H9 (cell line): ENCODE results near the gene PABPC3. TPM values are rescaled to one million over a fixed set of nuclear protein-coding genes. Genes with fewer than 3 reads are reported as not detected.

Source experiments
- DNase-seq: peaks from one replicate; pipeline ENCODE4 v3.0.0-alpha.2; 2017
- H2AFZ ChIP-seq: one replicate; pipeline ENCODE4 v1.6.1; 2013; ENCODE audit warnings: mild to moderate bottlenecking, low read length, control low read depth, moderate library complexity
- H2AK5ac ChIP-seq: 2 replicates; pipeline ENCODE4 v1.6.1; 2013; ENCODE audit warnings: low read length, control low read depth, mixed read lengths; ENCODE audit not compliant: insufficient read length
- H2BK120ac ChIP-seq: one replicate; pipeline ENCODE4 v1.6.1; 2013; ENCODE audit warnings: low read depth, mild to moderate bottlenecking, low read length, control low read depth, inconsistent platforms; ENCODE audit not compliant: poor library complexity, severe bottlenecking
- H2BK12ac ChIP-seq: 2 replicates; pipeline ENCODE4 v1.6.1; 2013; ENCODE audit warnings: low read length, control low read depth, mixed read lengths, low read depth; ENCODE audit not compliant: insufficient read length
- H2BK15ac ChIP-seq: 2 replicates; pipeline ENCODE4 v1.6.1; 2013; ENCODE audit warnings: low read depth, low read length, control low read depth
- H2BK20ac ChIP-seq: one replicate; pipeline ENCODE4 v1.6.1; 2013; ENCODE audit warnings: low read depth, mild to moderate bottlenecking, low read length, control low read depth, inconsistent platforms; ENCODE audit not compliant: poor library complexity, severe bottlenecking
- H2BK5ac ChIP-seq: 2 replicates; pipeline ENCODE4 v1.6.1; 2013; ENCODE audit warnings: low read length, control low read depth, mixed read lengths; ENCODE audit not compliant: insufficient read length
- H3K14ac ChIP-seq: 2 replicates; pipeline ENCODE4 v1.6.1; 2013; ENCODE audit warnings: low read length, control low read depth; ENCODE audit not compliant: insufficient read depth
- H3K18ac ChIP-seq: 2 replicates; pipeline ENCODE4 v1.6.1; 2013; ENCODE audit warnings: low read depth, mild to moderate bottlenecking, mixed read lengths, low read length, control low read depth; ENCODE audit not compliant: insufficient read length
- H3K23ac ChIP-seq: 2 replicates; pipeline ENCODE4 v1.6.1; 2013; ENCODE audit warnings: low read length, control low read depth, mixed read lengths, low read depth; ENCODE audit not compliant: insufficient read length
- H3K23me2 ChIP-seq: 2 replicates; pipeline ENCODE4 v1.6.1; 2013; ENCODE audit warnings: low read depth, mild to moderate bottlenecking, mixed read lengths, low read length, control low read depth; ENCODE audit not compliant: insufficient read length, poor library complexity, severe bottlenecking
- H3K27ac ChIP-seq: 2 replicates; pipeline ENCODE4 v1.5.1; 2013; ENCODE audit warnings: low read length, control low read depth, mixed read lengths, low read depth; ENCODE audit not compliant: insufficient read length
- H3K27me3 ChIP-seq: 2 replicates; pipeline ENCODE4 v1.6.1; 2013; ENCODE audit warnings: low read length, control low read depth, inconsistent platforms; ENCODE audit not compliant: insufficient read depth
- H3K4ac ChIP-seq: 2 replicates; pipeline ENCODE4 v1.6.1; 2013; ENCODE audit warnings: low read depth, mild to moderate bottlenecking, control low read depth, inconsistent platforms, low read length, moderate library complexity
- H3K4me1 ChIP-seq: 2 replicates; pipeline ENCODE4 v1.6.1; 2013; ENCODE audit warnings: low read length, control low read depth, inconsistent platforms; ENCODE audit not compliant: insufficient read depth
- H3K4me2 ChIP-seq: 2 replicates; pipeline ENCODE4 v1.6.1; 2013; ENCODE audit warnings: low read length, control low read depth, mixed read lengths; ENCODE audit not compliant: insufficient read length, insufficient read depth
- H3K56ac ChIP-seq: 2 replicates; pipeline ENCODE4 v1.6.1; 2013; ENCODE audit warnings: low read depth, mild to moderate bottlenecking, mixed read lengths, low read length, control low read depth; ENCODE audit not compliant: insufficient read length
- H3K79me1 ChIP-seq: 2 replicates; pipeline ENCODE4 v1.6.1; 2013; ENCODE audit warnings: low read depth, mild to moderate bottlenecking, moderate library complexity, low read length, control low read depth, inconsistent platforms; ENCODE audit not compliant: insufficient read depth, poor library complexity, severe bottlenecking
- H3K79me2 ChIP-seq: 2 replicates; pipeline ENCODE4 v1.6.1; 2013; ENCODE audit warnings: low read length, control low read depth, inconsistent platforms; ENCODE audit not compliant: insufficient read depth
- H3K9ac ChIP-seq: 2 replicates; pipeline ENCODE4 v1.6.1; 2013; ENCODE audit warnings: low read length, control low read depth, mixed read lengths; ENCODE audit not compliant: insufficient read length; ENCODE audit errors: extremely low read depth
- H3K9me3 ChIP-seq: one replicate; pipeline ENCODE4 v1.6.1; 2013; ENCODE audit warnings: low read depth, low read length, inconsistent platforms; ENCODE audit not compliant: control insufficient read depth
- H3T11ph ChIP-seq: one replicate; pipeline ENCODE4 v1.6.1; 2013; ENCODE audit warnings: mild to moderate bottlenecking, low read length, control low read depth, inconsistent platforms
- H4K20me1 ChIP-seq: one replicate; pipeline ENCODE4 v1.6.1; 2013; ENCODE audit not compliant: control insufficient read depth, insufficient read length, insufficient read depth
- H4K5ac ChIP-seq: 2 replicates; pipeline ENCODE4 v1.6.1; 2013; ENCODE audit warnings: low read depth, mild to moderate bottlenecking, mixed read lengths, low read length, control low read depth; ENCODE audit not compliant: insufficient read length
- H4K8ac ChIP-seq: replicated peaks from 2 replicates; pipeline ENCODE4 v1.6.1; 2013; ENCODE audit warnings: low read length, control low read depth, mixed read lengths, low read depth; ENCODE audit not compliant: insufficient read length
- H4K91ac ChIP-seq: 2 replicates; pipeline ENCODE4 v1.6.1; 2013; ENCODE audit warnings: low read depth, mild to moderate bottlenecking, moderate library complexity, mixed read lengths, low read length, control low read depth; ENCODE audit not compliant: insufficient read length
- H3K27ac Mint-ChIP-seq, 3 experiments: 2 replicates in 2 of 3; 3 replicates in 1 of 3; pipeline ENCODE4 v1.8.0; 2020 to 2021; ENCODE audit warnings: mixed read lengths in 3 of 3, mild to moderate bottlenecking in 1 of 3, moderate library complexity in 1 of 3
- H3K27me3 Mint-ChIP-seq: 2 replicates; pipeline ENCODE4 v1.8.0; 2021; ENCODE audit warnings: low read depth, mild to moderate bottlenecking, moderate library complexity, mixed read lengths
- H3K36me3 Mint-ChIP-seq, 3 experiments: 2 replicates in 2 of 3; 3 replicates in 1 of 3; pipeline ENCODE4 v1.8.0; 2020 to 2021; ENCODE audit warnings: low read depth in 3 of 3, mixed read lengths in 3 of 3; ENCODE audit not compliant: insufficient read depth in 1 of 3
- H3K4me1 Mint-ChIP-seq, 2 experiments: 2 replicates each; pipeline ENCODE4 v1.8.0; 2020; ENCODE audit warnings: mixed read lengths in 2 of 2
- H3K4me3 Mint-ChIP-seq, 2 experiments: 2 replicates in 1 of 2; 3 replicates in 1 of 2; pipeline ENCODE4 v1.8.0; 2020 to 2021; ENCODE audit warnings: mild to moderate bottlenecking in 2 of 2, mixed read lengths in 2 of 2, moderate library complexity in 1 of 2
- H3K9me3 Mint-ChIP-seq, 2 experiments: 2 replicates in 1 of 2; 3 replicates in 1 of 2; pipeline ENCODE4 v1.8.0; 2020; ENCODE audit warnings: mild to moderate bottlenecking in 2 of 2, mixed read lengths in 2 of 2, moderate library complexity in 1 of 2
- CTCF ChIP-seq: fragments of 200-600 bp; sonication (generic); conservative IDR thresholded peaks from 3 replicates; pipeline ENCODE4 v1.8.0; 2021; ENCODE audit warnings: antibody characterized with exemption, mild to moderate bottlenecking
- WGBS: extraction: QIAGEN DNeasy Blood & Tissue Kit; methylation state at CpG from one replicate; pipeline ENCODE4 v1.1.7; 2013; ENCODE audit warnings: missing lambda C conversion rate, low lambda C conversion rate, mixed read lengths; ENCODE audit not compliant: insufficient read length; ENCODE audit errors: extremely low coverage; 5-methylcytosine and 5-hydroxymethylcytosine counted together
- total RNA-seq: library from RNA; stranded (reverse); gene quantifications from 2 replicates; pipeline ENCODE4 v1.2.1, GENCODE V29; 2021

Gene PABPC3
- total RNA-seq, 1 experiment from 2014 or later = 0.31 TPM

- no peak overlapping the region for H3K4me3 Mint-ChIP-seq
- H2AK5ac ChIP-seq = no peak overlapping the region
Observed at GRCh38 chr13:25131881-25132420, 36.0 kb downstream of the PABPC3 start.

More at GRCh38 chr13:25131881-25132420, 36.0 kb downstream of the PABPC3 start:
- Mint-ChIP-seq H3K9me3 (peaks cover 16 to 22% of the 10 kb centered on the region in 2 experiments), H3K27me3 (peaks cover 26% of the 10 kb centered on the region), H3K4me1 (peaks cover 29 to 34% of the 10 kb centered on the region in 2 experiments), H3K36me3 (peaks cover 2 to 23% (median 18%) of the 10 kb centered on the region in 3 experiments; a peak in 6 of 7 replicates), H3K27ac (no peak overlapping the region; a peak in 1 of 7 replicates)
- DNase-seq = no peak
- Histone ChIP-seq H3K4me2 (no peak overlapping the region), H3K27ac (no peak overlapping the region), H3K9me3 (no peaks in the 10 kb centered on the region), H3T11ph (no peak overlapping the region), H2AFZ (no peak overlapping the region), H3K4me1 (peaks cover 7% of the 10 kb centered on the region; the same call in 1 of the 2 replicates), H4K20me1 (no peaks in the 10 kb centered on the region), H3K56ac (no peak overlapping the region), H3K18ac (no peak overlapping the region), H3K27me3 (no peaks in the 10 kb centered on the region), H3K9ac (no peak overlapping the region), H2BK120ac (no peak overlapping the region), H3K79me1 (no peaks in the 10 kb centered on the region), H3K14ac (no peak overlapping the region), H2BK12ac (no peak overlapping the region), H2BK5ac (no peak overlapping the region), H4K91ac (no peak overlapping the region), H2BK15ac (no peak overlapping the region), H3K23me2 (no peaks in the 10 kb centered on the region), H4K8ac (no peak overlapping the region), H2BK20ac (no peak overlapping the region), H4K5ac (no peak overlapping the region), H3K23ac (no peak overlapping the region), H3K4ac (no peak overlapping the region), H3K79me2 (no peaks in the 10 kb centered on the region)
- no CpG with 5 or more reads among the region's 6 CpGs for WGBS
- no peak for TF ChIP-seq CTCF
